GM23248 (cell line): ENCODE data around the gene IL1RAPL2.

Experiments used
- EZH2 ChIP-seq: fragments of 200-600 bp; sonication (generic); IDR thresholded peaks from 2 replicates; pipeline ENCODE4 v1.6.1; 2018; ENCODE audit warnings: antibody characterized with exemption, mild to moderate bottlenecking; ENCODE audit not compliant: insufficient read depth, poor library complexity, severe bottlenecking
- EZH2phosphoT487 ChIP-seq: fragments of 200-600 bp; sonication (generic); IDR thresholded peaks from 2 replicates; pipeline ENCODE4 v1.6.1; 2018; ENCODE audit warnings: antibody characterized with exemption, moderate library complexity, mild to moderate bottlenecking, low read depth; ENCODE audit not compliant: insufficient read depth

DNA sequence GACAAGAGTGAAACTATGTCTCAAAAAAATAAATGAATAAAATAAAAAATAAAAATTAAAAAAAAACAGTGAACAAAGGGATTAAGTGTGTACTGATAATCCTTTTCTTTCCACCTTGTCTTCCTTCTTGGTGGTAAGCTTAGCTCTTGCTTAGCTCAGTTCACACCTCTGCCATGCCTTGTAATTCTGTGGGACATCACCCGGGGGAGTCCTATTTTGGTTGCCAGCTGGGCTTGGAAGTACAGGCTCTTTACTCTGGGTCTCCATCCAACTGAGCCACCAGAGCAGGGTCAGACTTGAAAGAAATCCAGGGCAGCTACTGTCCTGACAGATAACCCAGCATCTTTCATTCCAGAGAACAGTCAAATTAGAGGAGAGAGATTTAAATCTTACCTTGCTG, 858.7 kb downstream of the IL1RAPL2 start:
- TF ChIP-seq EZH2 (no peak), EZH2phosphoT487 (no peak)
